ENCODE data around the gene ZNRF1.
"Not testable (repeated sequence)": the region's sequence is repeated elsewhere in the genome, so short reads cannot be mapped to it uniquely, and the experiment has no call there.

ZNRF1 gene

DNA sequence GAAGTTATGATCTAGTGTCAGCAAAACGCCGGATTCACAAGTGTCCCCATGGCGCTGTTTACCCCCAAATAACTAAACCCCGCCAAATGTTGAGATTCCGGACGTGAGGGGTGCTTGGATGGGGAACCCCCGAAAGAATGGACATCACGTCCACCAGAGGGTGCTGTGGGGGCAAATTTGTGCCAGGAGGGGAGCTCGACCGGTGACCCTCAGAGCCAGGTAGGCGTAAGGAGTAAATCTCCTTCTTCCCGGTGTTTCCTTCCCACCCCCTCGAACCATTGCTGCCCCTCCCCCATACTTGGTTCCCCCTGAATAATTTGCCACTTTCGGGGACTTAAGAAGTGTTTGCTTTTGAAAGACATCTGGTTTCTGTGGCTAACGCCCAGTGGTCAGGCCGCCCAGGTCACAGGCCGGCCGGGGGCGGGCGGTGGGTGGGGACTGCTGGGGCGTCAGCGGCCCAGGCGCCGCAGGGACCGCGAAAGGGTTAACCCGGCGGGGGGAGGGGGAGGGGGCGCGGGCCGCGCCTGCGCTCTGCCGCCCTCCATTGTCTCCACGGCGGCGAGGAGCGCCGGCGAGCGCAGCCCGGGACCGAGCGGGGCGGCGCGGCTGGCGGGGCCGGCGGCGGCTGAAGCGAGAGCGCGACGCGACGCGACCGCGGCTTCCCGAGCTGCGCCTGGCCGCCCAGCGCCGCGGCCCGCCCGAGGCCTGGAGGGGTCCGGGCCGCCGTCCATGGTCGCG lies at the start of gene ZNRF1:
Gene ZNRF1 (plus strand): TSS at position 544 of the 738 bp plus-strand sequence. CDS start 648 bp downstream, outside the sequence.
- DNase-seq = peak; percentile 87

DNA sequence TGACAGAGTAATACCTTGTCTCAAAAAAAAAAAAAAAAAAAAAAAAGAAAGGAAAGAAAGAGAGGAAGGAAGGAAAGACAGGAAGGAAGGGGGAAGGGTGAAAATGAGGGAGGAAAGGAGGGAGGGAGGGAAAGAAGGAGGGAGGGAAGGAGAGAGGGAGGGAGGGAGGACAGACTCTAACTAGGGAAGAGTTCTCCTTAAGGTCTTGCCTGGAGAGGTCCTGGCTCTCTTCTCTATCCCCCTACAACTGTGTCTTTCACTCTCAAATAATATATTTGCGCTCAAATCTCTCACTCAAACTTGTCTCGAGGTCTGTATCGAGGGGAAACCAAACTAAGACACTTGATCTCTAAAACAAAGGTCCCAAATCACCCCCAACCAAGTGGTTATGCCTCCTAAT lies 49.5 kb upstream of the ZNRF1 start:
- DNase-seq = no peak

DNA sequence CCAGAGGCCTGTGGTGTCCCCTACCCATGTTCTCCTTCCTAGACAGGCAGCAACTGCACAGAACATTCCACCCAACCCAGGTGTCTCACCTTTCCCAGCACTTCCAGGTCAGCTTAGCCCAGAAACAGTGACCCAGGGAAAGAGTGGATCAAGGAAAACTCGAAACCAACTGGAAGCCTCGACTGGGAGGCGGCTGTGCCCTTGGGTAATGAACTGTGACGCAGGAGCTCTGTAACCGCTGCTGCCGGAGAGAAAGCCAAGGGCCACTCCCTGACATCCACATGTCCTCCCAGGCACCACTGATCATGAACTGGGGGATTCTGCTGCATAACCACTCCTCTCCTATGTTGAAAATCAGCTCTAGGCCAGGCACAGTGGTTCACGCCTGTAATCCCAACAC lies 48.3 kb upstream of the ZNRF1 start:
- DNase-seq = no peak

DNA sequence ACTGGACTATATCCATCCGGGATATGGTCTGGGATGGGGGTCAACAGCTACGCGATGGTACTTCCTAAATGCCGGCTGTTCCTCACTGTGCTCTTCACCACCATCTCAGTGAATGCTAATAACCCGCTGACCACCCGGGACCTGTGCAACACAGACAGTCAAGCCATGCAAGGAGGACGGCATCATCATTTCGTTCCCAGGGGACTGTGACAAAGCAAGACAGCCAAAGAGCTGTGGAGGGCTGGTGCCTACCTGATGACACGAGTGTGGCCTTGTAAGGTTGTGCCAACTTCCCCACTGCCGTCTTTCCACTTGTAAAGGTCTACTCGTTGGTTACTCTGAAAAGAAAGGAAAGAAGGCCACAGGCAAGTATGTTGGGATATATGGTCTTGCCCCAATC lies 47.6 kb upstream of the ZNRF1 start:
- no peak for DNase-seq

DNA sequence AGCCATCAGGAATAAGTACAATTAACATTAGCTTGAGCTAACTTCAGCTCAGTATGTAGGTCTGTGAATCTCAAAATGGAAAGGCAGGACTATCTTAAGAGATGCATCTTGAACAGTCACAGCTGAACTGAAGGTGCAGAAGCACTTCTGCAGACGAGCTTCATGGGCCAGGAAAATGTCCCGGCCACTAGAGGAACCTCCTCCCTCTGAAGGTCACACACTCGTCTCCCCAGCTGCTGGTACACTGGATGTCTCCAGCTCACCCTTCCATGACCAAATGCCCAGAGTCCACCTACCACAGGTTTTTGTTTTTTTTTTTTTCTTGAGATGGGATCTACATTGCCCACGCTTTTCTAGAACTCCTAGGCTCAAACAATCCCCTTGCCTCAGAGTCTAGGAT lies 47.1 kb upstream of the ZNRF1 start:
- no peak for DNase-seq

DNA sequence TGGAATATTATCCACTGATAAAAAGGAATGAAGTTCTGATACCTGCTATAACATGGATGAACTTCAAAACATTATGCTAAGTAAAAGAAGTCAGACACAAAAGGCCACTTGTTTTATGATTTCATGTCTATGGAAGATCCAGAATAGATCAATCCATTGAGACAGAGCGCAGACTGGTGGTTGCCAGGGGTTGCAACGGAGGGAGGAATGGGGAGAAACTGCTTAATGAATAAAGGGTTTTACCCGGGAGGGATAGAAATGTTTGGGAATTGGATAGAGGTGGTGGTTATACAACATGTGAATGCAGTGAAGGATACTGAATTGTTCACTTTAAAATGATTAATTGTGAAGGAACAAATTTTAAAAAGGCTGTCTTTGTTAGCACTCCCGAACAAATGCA lies 44.1 kb upstream of the ZNRF1 start:
- DNase-seq = no peak

DNA sequence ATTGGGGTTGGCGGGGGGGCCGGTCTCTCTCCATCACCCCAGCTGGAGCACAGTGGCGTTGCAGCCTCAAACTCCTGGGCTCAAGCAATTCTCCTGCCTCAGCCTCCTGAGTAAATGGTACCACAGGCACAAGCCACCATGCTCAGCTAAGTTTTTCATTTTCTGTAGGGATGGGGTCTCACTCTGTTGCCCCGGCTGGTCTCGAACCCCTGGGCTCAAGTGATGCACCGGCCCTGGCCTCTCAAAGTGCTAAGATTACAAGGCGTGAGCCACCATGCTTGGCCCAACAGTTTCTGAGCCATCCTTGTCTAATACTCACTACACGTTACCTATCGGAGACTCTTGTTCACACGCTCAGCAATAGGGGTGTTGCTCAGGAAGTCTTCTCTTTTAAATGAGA lies 25.5 kb upstream of the ZNRF1 start:
- DNase-seq = no peak

DNA sequence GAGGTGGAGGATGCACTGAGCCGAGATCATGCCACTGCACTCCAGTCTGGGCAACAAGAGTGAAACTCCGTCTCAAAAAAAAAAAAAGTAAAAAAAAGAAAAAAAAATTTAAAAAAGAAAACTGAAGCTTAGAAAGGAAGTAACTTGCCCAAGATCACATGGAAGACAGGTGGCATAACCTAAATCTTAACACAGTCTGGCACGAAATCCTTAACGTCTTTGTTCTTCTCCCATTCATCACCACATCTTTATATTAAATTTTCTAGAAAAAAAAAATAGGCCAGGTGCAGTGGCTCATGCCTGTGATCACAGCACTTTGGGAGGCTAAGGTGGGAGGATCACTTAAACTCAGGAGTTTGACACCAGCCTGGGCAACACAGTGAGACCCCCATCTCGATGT lies 23.2 kb upstream of the ZNRF1 start:
- no peak for DNase-seq

DNA sequence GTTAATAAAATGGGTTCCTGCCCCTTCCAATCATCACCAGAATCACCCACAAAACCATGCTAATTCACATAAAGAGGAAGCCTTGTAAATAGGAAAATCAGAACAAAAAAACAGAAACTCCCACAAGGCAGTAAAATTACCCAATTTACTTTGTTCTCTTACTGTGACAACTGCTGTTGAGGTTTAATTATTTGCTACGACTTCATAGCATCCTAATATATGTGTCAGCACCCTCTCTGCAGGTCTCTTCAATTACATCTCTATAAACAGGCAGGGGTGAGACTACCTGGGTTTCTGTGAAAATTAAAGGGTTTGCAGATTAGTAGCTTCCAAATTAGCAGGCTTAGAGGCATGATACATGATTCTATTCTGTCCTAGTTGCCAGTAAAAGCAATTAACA lies 16.6 kb upstream of the ZNRF1 start:
- DNase-seq = no peak

DNA sequence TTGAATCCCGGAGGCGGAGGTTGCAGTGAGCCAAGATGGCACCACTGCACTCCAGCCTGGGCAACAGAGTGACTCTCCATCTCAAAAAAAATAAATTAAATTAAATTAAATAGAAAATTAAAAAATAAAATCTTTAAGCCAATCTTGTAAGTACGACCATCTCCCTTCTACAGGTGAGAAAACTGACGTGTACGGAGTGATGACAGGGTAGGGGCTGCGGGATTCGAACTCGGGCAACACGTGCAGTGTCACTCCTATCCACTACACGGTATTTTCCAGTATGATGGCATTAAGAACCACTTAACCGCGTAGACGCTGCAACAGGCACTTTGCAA lies 14.7 kb upstream of the ZNRF1 start:
- DNase-seq = no peak

DNA sequence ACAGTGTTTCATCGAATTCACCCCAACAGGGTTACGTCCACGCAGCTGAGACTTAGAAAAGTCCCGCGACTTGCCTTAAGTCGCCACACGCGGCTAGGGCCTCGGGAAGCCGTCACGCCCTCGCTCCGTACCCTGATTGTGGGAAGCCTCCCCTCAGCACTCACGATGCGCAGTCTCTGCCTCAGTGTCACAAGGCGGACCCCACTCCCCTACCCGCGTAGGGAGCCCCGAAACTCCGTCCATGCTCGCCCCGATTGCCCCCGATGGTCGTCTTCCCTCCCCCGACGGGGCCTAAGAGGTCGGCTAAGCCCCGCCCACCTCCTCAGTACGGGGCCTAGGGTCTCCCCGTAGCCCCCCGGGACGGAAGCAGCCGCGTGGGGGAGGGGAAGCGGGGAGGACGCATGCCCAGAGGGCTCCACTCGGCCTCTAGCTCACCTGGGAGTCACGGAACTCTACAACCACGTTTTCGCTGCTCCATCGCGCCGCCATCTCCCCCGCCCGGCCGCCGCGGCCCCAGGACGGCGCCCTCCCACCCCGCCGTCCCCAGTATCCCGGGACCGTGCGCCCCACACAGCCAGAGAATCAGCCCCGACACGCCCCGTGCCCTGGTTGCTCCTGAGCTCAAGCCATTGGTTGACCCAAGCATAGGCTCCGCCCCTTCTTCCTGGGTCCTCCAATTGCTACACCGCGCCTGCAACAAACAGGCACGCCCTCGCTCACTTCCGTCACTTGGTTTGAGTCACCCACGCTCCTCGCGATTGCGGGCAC lies 14.1 kb upstream of the ZNRF1 start, which contains the start of gene WDR59:
Gene WDR59 (minus strand): TSS at position 595 of the 768 bp plus-strand sequence. CDS start 106 bp downstream, at position 489.
- peak; percentile 100 for DNase-seq

DNA sequence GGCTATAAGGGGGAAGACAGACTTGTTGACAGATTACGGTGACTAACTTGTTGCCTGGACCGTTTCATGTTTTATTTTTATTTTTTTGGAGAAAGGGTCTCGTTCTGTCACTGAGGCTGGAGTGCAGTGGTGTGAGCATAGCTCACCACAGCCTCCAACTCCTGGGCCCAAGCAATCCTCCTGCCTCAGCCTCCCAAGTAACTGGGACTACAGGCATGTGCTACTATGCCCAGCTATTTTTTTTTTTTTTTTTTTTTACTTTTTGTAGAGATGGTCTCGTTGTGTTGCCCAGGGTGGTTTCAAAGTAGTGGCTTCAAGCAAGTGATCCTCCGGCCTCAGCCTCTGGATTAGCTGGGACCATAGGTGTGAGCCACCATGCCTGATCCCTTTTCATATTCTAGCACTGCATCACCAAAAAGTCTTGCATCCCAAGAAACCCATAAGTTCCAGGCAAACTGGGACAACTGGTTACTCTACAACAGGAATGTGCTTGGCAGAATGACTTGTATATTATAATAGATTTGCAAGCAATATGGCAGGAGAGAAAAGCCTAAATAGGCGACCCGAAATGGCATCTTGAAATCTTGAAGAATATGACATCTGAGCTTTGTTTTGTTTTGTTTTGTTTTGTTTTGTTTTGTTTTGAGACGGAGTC lies 11.7 kb upstream of the ZNRF1 start:
- DNase-seq = no peak

DNA sequence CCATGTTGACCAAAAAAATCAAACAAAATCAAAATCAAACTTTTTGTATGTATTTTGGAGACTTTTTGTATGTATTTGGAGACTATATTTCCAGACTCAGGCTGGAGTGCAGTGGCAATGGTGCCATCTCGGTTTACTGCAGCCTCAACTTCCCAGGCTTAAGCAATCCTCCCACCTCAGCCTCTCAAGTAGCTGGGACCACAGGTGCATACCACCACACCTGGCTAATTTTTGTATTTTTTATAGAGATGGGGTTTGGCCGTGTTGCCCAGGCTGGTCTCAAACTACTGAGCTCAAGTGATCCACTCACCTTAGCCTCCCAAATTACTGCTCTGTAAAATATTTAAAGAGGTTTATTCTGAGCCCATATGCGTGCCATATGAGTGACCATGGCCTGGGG lies 9.0 kb upstream of the ZNRF1 start:
- DNase-seq = not testable (repeated sequence)

DNA sequence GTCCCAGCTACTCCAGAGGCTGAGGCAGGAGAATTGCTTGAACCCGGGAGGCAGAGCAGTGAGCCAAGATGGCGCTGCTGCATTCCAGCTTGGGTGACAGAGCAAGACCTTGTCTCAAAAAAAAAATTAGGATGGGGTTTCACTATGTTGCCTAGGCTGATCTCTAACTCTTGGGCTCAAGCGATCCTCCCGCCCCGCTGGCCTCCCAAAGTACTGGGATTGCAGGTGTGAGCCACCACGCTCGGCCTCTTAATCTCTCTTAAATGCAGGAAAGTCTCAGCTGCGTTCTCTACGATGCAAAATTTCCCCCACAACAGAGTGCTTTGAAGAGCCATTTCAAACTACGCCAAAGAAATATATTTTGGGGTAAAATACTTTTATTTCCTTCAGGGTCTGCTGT lies 8.0 kb upstream of the ZNRF1 start:
- no peak for DNase-seq

DNA sequence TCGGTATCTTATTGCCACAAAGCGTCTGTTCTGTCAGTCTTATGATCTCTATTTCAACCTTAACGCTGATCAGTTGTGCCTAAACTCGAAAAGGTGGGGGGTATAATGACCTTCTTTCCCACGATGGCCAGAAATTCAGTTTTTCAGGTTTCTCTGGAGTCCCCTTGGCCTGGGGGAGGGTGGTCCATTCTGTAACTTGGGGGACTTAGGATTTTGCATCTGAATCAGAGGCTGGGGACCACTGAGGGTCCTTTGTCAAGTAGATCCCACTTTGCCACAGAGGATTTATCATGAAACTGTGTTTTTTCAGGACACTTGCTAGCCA lies 7.6 kb upstream of the ZNRF1 start:
- no peak for DNase-seq

DNA sequence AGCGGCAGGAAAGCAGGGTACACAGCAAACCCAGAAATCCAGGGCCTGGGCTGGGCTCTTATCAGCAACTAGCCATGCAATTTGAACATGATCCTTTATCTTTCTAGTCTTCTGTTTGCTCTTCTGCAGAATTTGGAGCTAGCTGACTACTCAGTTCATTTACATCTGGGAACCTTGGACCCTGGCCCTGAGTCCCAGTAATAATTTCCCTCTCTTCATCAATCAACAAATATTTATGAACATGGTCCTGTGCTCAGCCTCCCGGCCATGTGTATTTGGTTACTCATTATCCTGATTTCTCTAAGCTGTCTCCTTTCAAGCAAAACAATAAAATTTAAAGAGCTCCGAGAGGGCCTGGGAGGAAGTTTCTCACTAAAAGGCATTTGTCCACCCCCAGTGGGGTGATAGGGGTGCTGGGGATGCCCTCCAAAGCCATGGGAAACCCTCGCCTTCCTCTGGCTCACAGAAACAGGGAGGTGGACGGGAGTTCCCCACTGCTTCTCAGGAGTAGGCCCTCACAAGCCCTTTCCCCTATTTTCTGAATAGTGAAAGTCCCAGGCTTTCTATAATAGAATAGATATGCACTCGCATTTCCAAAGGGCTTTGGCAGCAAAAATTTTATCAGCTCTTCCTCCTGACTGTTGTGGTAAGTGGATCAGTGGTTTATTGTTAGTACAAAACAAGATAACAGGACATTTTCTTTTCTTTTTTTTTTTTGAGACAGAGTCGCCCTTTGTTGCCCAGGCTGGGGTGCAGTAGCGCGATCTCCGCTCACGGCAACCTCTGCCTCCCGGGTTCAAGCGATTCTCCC lies 7.0 kb upstream of the ZNRF1 start:
- no peak for DNase-seq

DNA sequence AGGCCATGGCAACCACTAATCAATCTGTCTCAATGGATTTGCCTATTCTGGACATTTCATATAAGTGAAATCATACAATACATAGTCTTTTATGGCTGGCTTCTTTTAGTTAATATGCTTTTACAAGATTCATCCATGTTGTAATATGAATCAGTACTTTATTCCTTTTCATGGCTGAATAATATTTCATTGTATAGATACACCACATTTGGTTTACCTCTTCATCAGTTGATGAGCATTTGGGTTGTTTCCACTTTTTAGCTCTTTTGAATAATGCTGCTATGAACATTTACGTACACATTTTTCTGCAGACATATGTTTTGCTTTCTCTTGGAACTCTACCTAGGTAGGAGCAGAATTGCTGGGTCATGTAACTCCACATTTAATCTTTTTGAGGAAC lies 2.8 kb upstream of the ZNRF1 start:
- DNase-seq = no peak

DNA sequence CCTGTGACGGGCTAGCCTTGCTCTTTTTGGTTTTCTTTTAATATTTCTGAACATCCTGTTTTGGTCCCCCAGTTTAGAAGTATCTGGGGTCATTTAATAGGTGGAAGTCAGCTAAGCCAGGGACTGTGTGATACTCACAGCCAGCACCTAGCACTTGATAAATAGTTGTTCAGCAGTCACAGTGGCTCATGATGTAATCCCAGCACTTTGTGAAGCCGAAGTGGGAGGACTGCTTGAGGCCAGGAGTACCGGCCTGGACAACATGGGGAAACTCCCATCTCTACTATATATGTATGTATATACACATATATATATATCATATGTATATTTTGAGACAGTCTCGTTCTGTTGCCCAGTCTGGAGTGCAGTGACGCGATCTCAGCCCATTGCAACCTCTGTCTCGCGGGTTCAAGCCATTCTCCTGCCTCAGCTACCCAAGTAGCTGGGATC lies 1.8 kb upstream of the ZNRF1 start:
- no peak for DNase-seq

DNA sequence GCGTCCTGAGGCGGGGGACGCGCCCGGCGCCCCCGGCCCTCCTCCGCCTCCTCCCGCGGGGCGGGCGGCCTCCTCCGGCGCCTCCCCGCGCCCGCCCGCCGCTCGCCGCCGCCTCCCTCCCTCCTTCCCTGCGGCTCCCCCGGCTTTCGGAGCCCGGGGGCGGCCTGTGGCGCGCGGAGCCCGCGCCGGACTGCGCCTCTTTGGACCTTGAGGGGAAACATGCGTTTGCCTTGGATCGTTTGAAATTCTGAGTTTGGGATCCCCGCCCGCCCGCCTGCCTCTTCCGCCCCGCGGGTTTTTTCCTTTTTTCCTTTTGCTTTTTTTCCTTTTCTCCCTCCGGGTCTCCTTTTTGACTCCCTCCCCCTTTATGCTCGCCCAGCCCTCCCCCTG lies 390 bp downstream of the ZNRF1 start:
- DNase-seq = no peak

DNA sequence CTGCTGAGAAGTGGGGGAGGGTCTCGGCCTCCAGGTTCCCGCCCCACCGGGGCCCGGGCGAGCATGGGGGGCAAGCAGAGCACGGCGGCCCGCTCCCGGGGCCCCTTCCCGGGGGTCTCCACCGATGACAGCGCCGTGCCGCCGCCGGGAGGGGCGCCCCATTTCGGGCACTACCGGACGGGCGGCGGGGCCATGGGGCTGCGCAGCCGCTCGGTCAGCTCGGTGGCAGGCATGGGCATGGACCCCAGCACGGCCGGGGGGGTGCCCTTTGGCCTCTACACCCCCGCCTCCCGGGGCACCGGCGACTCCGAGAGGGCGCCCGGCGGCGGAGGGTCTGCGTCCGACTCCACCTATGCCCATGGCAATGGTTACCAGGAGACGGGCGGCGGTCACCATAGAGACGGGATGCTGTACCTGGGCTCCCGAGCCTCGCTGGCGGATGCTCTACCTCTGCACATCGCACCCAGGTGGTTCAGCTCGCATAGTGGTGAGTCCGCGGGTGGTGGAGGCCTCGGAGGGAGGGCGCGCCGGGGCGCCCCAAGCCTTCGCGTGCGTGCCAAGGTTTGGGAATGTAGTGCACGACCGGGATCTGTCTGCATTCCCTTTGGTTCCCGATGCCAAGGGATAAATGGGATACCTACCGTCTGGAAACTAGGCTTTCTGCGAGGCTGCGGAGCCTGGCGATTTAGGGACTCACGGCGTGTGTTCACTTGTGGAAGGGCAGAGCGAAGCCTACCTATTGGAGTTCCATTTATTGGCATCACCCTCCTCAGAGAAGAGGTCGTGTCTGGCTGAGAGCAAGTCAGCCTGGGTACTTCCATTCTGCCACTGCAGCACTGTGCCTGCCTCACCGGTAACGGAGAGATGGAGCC lies 1.0 kb downstream of the ZNRF1 start:
- peak; percentile 56 for DNase-seq

DNA sequence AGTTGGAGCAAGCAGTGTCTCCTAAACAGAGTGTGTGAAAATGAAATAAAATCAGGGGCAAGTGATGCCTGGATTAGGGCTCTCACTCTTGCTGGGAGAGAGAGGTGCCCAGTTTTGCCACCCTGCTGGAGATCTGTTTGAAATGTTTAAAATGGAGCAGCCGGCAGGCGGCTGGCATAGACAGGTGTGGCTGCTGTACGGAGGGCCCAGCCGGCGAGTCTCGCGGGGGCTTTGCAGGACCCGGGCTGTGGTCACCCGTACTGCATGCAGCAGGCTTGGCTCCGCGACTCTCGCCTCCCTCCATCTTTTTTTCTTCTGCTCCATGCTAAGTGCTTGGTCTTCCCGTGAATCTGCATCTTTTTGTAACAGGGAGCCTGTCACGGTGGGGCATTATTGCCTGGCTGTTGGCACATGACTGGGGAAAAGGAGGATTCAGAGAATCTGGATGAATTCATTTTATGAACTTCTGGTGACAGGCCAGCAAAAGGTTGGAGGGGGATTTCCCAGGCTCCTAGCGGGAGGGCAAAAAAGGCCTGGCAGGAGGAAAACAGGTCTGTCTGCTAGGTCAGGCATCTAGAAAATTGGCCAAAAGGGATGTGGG lies 1.8 kb downstream of the ZNRF1 start:
- DNase-seq = no peak

DNA sequence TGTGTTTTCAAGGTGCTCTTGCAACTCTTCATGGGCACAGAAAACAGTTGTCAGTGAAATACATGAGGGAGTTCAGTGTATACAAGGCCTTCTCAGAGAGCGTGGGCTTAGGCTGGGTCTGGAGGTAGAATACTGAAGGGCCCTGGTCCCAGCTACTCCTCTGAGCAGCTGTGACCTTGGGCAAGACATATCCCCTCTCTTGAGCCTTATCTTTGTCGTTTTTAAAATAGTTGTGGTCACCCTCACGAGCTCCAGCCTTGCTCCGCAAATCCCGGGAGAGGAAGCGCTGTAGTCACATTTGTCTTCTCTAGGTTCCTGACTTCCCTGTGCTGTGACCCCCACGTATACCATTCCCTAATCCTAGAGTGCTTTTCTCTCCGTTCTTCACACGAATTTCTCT lies 3.6 kb downstream of the ZNRF1 start:
- DNase-seq = no peak
